Activated CD8-positive, alpha-beta memory T cell treated with anti-CD3 and anti-CD28 coated beads, Interleukin-2, amount 10 ng/mL, durations not matched to agents 7 days and 5 days (primary cell): Measurements from ENCODE around the gene AP1B1. TPM values are rescaled to one million over a fixed set of nuclear protein-coding genes. Genes with fewer than 3 reads are reported as not detected.
A peak's percentile ranks its signal among the peaks of the same experiment; 100 is the strongest.
"Not testable (repeated sequence)": the region's sequence is repeated elsewhere in the genome, so short reads cannot be mapped to it uniquely, and the experiment has no call there.

Source experiments
- ATAC-seq: fragments of 150-1000 bp; cut with Tn5 transposase; one replicate; pipeline ENCODE4 v1.10.0; 2021; ENCODE audit warnings: moderate library complexity
- CTCF ChIA-PET: fragments of 350-600 bp; sonication (Branson Sonifier 250); formaldehyde crosslinking; loops from one replicate; lab custom pipeline; 2021; ENCODE audit warnings: antibody characterized with exemption; lab: Charles Lee
- DNase-seq: peaks from one replicate; pipeline ENCODE4 v3.0.0-alpha.2; 2020
- H3K27ac Mint-ChIP-seq: one replicate; pipeline ENCODE4 v1.8.0; 2021; ENCODE audit warnings: mild to moderate bottlenecking, mixed read lengths
- H3K27me3 Mint-ChIP-seq: one replicate; pipeline ENCODE4 v1.8.0; 2021; ENCODE audit warnings: mixed read lengths
- H3K36me3 Mint-ChIP-seq: one replicate; pipeline ENCODE4 v1.8.0; 2021; ENCODE audit warnings: mild to moderate bottlenecking, mixed read lengths
- H3K4me1 Mint-ChIP-seq: one replicate; pipeline ENCODE4 v1.8.0; 2021; ENCODE audit warnings: mixed read lengths
- H3K4me3 Mint-ChIP-seq: one replicate; pipeline ENCODE4 v1.8.0; 2021; ENCODE audit warnings: mild to moderate bottlenecking, moderate library complexity, mixed read lengths
- H3K9me3 Mint-ChIP-seq: one replicate; pipeline ENCODE4 v1.8.0; 2022; ENCODE audit warnings: low read depth, mixed read lengths
- total RNA-seq, 2 experiments: library from RNA; stranded (reverse); gene quantifications; one replicate each; pipeline ENCODE4 v1.2.3, GENCODE V29; 2021

AP1B1 gene
- total RNA-seq, 2 experiments from 2014 or later, result 82.9 to 90.8 TPM

- H3K4me1 Mint-ChIP-seq, ATAC-seq, H3K9me3 Mint-ChIP-seq, DNase-seq, CTCF ChIA-PET, H3K36me3 Mint-ChIP-seq, H3K4me3 Mint-ChIP-seq, H3K27ac Mint-ChIP-seq: not testable (repeated sequence)
- peaks cover 22% of the 10 kb centered on the region for H3K27me3 Mint-ChIP-seq
Observed at GRCh38 chr22:29401538-29401937, 13.2 kb upstream of the AP1B1 start.

DNA sequence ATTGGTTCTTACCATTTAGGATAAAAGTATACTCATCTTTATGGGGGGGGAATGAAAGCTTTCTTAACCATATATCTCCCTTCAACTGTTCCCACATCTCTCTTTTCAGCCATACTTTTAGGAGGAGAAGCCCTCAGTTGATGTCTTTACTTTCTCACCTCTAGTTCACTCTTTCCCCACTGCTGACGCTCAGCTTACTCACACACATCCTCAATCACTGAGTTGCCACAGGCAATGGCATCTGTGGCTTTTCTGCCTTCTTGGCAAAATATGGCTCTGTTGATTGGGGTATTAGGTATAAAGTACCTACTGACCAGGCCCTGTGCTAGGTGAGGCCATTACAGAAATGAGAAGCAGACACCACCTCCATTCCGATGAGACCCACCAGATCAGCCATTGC is 12.2 kb upstream of the AP1B1 start:
- DNase-seq (no peak), ATAC-seq (no peak)
- no peak overlapping the region for H3K4me3 Mint-ChIP-seq
- CTCF ChIA-PET, result no interaction called here
- no peaks in the 10 kb centered on the region for H3K4me1 Mint-ChIP-seq
- no peak overlapping the region for H3K27ac Mint-ChIP-seq
- H3K9me3 Mint-ChIP-seq, result no peaks in the 10 kb centered on the region
- no peaks in the 10 kb centered on the region for H3K36me3 Mint-ChIP-seq
- H3K27me3 Mint-ChIP-seq, result peaks cover 21% of the 10 kb centered on the region

- peaks cover 9% of the 10 kb centered on the region for H3K4me1 Mint-ChIP-seq
- peaks cover 18% of the 10 kb centered on the region for H3K27me3 Mint-ChIP-seq
- CTCF ChIA-PET, result interaction anchor here (0.6 to 2.5 kb wide), 3 partner anchors 15 to 225 kb away, joined by 3 to 6 read pairs (median 3); no protein-coding TSS in a partner anchor
- no peaks in the 10 kb centered on the region for H3K9me3 Mint-ChIP-seq
- DNase-seq, result no peak
- H3K4me3 Mint-ChIP-seq, result no peak overlapping the region
- no peak for ATAC-seq
- no peaks in the 10 kb centered on the region for H3K36me3 Mint-ChIP-seq
- no peak overlapping the region for H3K27ac Mint-ChIP-seq
Observed at GRCh38 chr22:29397791-29398190, 9.4 kb upstream of the AP1B1 start.

- H3K4me1 Mint-ChIP-seq, result peaks cover 9% of the 10 kb centered on the region
- H3K27ac Mint-ChIP-seq, result no peak overlapping the region
- no peak overlapping the region for H3K4me3 Mint-ChIP-seq
- DNase-seq (no peak), ATAC-seq (no peak)
- CTCF ChIA-PET, result interaction anchor here (1.1 to 1.7 kb wide), 3 partner anchors 15 to 158 kb away, joined by 3 to 4 read pairs (median 4); partner anchors contain the start of gene THOC5
- H3K36me3 Mint-ChIP-seq, result no peaks in the 10 kb centered on the region
- H3K27me3 Mint-ChIP-seq, result peaks cover 7% of the 10 kb centered on the region
- H3K9me3 Mint-ChIP-seq, result no peaks in the 10 kb centered on the region
Observed at GRCh38 chr22:29396126-29396525, 7.8 kb upstream of the AP1B1 start.

- Mint-ChIP-seq H3K9me3 (no peaks in the 10 kb centered on the region), H3K27ac (no peak overlapping the region), H3K36me3 (no peaks in the 10 kb centered on the region), H3K4me1 (peaks cover 9% of the 10 kb centered on the region), H3K4me3 (no peak overlapping the region), H3K27me3 (no peaks in the 10 kb centered on the region)
- DNase-seq (peak; percentile 78), ATAC-seq (peak; percentile 96)
- CTCF ChIA-PET, result interaction anchor here (0.5 to 1.8 kb wide), 8 partner anchors 16 to 1116 kb away, joined by 3 to 8 read pairs (median 4); partner anchors contain the start of gene THOC5
Observed at GRCh38 chr22:29394931-29395581, 6.7 kb upstream of the AP1B1 start.

DNA sequence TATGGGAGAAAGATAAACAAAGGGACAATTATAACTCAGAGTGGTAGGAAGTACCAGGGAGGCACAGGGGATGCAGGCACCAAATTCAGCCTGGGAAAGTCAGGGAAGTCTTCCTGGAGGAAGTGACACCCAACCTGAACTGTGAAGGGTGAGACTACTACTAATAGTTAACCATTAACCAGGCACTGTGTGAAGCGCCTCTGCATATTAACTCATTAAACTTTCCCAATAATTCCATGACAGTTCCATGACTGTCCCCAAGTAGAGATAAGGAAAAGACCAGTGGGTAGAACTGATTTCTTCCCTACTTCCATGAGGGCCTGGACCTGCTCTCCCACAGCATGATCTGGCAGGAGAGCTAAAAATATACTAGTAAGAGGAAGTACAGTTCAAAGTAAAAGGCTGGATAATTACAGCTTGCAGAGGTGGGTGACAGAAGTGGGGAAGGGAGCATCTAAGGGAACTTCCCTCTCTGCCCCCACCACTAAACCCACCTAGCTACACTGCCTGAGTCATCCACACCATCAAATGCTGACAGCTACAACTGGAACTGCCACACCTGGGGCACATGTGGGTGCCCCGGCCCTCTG is 4.7 kb upstream of the AP1B1 start:
- Mint-ChIP-seq H3K36me3 (no peaks in the 10 kb centered on the region), H3K4me3 (no peak overlapping the region), H3K9me3 (no peaks in the 10 kb centered on the region), H3K27ac (no peak overlapping the region), H3K27me3 (no peaks in the 10 kb centered on the region), H3K4me1 (peaks cover 13% of the 10 kb centered on the region)
- DNase-seq (no peak), ATAC-seq (no peak)
- CTCF ChIA-PET, result interaction anchor here (1.3 kb wide), 1 partner anchor 8 kb away, joined by 3 read pairs; no protein-coding TSS in a partner anchor

DNA sequence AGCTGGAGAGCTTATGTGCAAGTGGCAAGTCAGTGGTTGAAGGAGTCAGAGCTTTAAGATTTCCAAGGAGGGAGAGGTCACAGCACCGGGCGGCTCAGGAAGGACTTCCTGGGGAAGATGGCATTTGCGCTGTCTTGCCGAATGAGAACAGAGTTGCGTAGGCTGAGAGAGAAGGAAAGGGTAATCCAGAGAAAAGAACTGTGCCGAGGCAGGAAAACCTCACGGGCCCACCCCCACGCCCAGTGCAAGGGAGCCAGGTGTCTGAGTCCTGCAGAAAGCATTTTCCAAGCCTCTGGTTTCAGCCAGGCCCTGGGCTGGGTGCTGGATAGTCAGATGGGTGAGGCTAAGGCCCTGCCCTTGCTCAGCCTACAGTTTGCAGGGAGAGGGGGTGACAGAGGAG is 3.2 kb upstream of the AP1B1 start:
- Mint-ChIP-seq H3K4me3 (no peak overlapping the region), H3K36me3 (no peaks in the 10 kb centered on the region), H3K27ac (no peak overlapping the region), H3K27me3 (no peaks in the 10 kb centered on the region), H3K4me1 (peaks cover 27% of the 10 kb centered on the region), H3K9me3 (no peaks in the 10 kb centered on the region)
- CTCF ChIA-PET, result interaction anchor here (0.6 kb wide), 1 partner anchor 227 kb away, joined by 3 read pairs; no protein-coding TSS in a partner anchor
- ATAC-seq, result no peak
- DNase-seq, result no peak

DNA sequence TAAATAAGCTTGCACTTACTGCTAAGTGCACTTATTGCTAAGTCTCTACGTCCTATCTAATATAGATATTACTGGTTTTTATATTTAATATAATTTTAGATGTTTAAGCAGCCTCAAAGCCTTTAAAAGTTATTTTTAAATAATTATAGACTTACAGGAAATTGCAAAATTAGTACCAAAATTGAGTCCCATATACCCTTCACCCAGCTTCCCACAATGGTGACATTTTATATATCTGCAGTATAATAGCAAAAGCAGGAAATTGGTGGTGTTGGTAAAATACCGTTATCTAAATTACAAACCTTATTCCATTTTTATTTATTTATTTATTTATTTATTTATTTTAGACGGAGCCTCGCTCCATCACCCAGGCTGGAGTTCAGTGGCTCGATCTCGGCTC is 1.9 kb upstream of the AP1B1 start:
- no peak for DNase-seq
- Mint-ChIP-seq H3K36me3 (no peaks in the 10 kb centered on the region), H3K27ac (no peak overlapping the region), H3K27me3 (no peaks in the 10 kb centered on the region), H3K9me3 (no peaks in the 10 kb centered on the region), H3K4me1 (peaks cover 38% of the 10 kb centered on the region), H3K4me3 (no peak overlapping the region)
- CTCF ChIA-PET, result no interaction called here
- ATAC-seq, result no peak

- DNase-seq (no peak), ATAC-seq (peak; percentile 11)
- Mint-ChIP-seq H3K4me1 (peaks cover 41% of the 10 kb centered on the region), H3K4me3 (peak overlapping the region; percentile 89), H3K9me3 (no peaks in the 10 kb centered on the region), H3K27me3 (no peaks in the 10 kb centered on the region), H3K27ac (peak overlapping the region; percentile 90), H3K36me3 (peaks cover 3% of the 10 kb centered on the region)
- CTCF ChIA-PET, result interaction anchor here (0.7 to 1.0 kb wide), 2 partner anchors 81 to 165 kb away, joined by 3 to 6 read pairs; partner anchors contain the start of gene THOC5
Observed at GRCh38 chr22:29388759-29389090, 355 bp upstream of the AP1B1 start.

GRCh38 chr22:29386708-29387107 is 1.7 kb downstream of the AP1B1 start:
- peak overlapping the region; percentile 89 for H3K4me3 Mint-ChIP-seq
- peaks cover 3% of the 10 kb centered on the region for H3K36me3 Mint-ChIP-seq
- H3K27ac Mint-ChIP-seq, result no peak overlapping the region
- H3K9me3 Mint-ChIP-seq, result no peaks in the 10 kb centered on the region
- no peaks in the 10 kb centered on the region for H3K27me3 Mint-ChIP-seq
- DNase-seq (no peak), ATAC-seq (no peak)
- CTCF ChIA-PET, result interaction anchor here (1.2 kb wide), 1 partner anchor 84 kb away, joined by 5 read pairs; no protein-coding TSS in a partner anchor
- H3K4me1 Mint-ChIP-seq, result peaks cover 46% of the 10 kb centered on the region

GRCh38 chr22:29385748-29386147 is 2.6 kb downstream of the AP1B1 start:
- DNase-seq (no peak), ATAC-seq (no peak)
- H3K4me3 Mint-ChIP-seq, result no peak overlapping the region
- peaks cover 48% of the 10 kb centered on the region for H3K4me1 Mint-ChIP-seq
- H3K9me3 Mint-ChIP-seq, result no peaks in the 10 kb centered on the region
- H3K36me3 Mint-ChIP-seq, result peaks cover 5% of the 10 kb centered on the region
- H3K27ac Mint-ChIP-seq, result no peak overlapping the region
- no peaks in the 10 kb centered on the region for H3K27me3 Mint-ChIP-seq
- CTCF ChIA-PET, result interaction anchor here (1.0 to 1.3 kb wide), 2 partner anchors 8 to 10 kb away, joined by 3 to 4 read pairs; no protein-coding TSS in a partner anchor

DNA sequence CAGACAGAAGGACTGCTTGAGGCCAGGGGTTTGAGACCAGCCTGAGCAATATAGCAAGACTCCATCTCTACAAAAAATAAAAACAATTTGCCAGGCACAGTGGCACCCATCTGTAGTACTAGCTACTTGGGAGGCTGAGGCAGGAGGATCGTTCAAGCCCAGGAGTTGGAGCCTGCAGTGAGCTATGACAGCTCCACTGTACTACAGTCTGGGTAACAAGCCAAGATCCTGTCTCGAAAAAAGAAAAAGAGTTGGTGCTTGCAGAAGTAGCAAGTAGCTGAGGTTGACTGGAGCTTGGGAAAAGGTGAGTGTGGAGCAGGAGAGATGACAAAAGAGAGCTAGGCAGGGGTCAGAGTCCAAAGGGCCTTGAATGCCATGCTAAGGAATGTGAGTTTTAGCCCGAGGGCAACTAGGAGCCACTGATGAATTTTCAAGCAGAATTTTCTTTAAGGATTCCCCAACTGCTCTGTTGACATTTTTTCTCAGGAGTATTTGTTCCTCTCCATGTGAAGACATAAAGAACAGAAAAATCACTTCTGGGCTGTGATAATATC is 3.1 kb downstream of the AP1B1 start:
- Mint-ChIP-seq H3K36me3 (peaks cover 5% of the 10 kb centered on the region), H3K9me3 (no peaks in the 10 kb centered on the region), H3K27ac (peak overlapping the region; percentile 9), H3K4me3 (no peak overlapping the region), H3K4me1 (peaks cover 54% of the 10 kb centered on the region), H3K27me3 (no peaks in the 10 kb centered on the region)
- CTCF ChIA-PET, result interaction anchor here (1.0 to 1.3 kb wide), 2 partner anchors 9 kb away, joined by 3 to 4 read pairs; no protein-coding TSS in a partner anchor
- DNase-seq, result no peak
- no peak for ATAC-seq

- Mint-ChIP-seq H3K27ac (no peak overlapping the region), H3K4me1 (peaks cover 58% of the 10 kb centered on the region)
Observed at GRCh38 chr22:29383740-29384139, 4.6 kb downstream of the AP1B1 start.

More at GRCh38 chr22:29383740-29384139, 4.6 kb downstream of the AP1B1 start:
- Mint-ChIP-seq H3K36me3 (peaks cover 5% of the 10 kb centered on the region), H3K4me3 (no peak overlapping the region), H3K9me3 (no peaks in the 10 kb centered on the region), H3K27me3 (no peaks in the 10 kb centered on the region)
- no peak for DNase-seq
- ATAC-seq, result no peak
- CTCF ChIA-PET, result no interaction called here
